Activated gamma-delta T cell treated with Interleukin-2 at 50 U/mL for 16 hours (primary cell): ENCODE data around the gene RSPH3.
"Not testable (repeated sequence)": the region's sequence is repeated elsewhere in the genome, so short reads cannot be mapped to it uniquely, and the experiment has no call there.

Experiments used
- DNase-seq: peaks from one replicate; pipeline ENCODE4 v3.0.0-alpha.2; 2020

RSPH3 gene

GRCh38 chr6:158970640-158971275, 29.2 kb downstream of the RSPH3 start:
- DNase-seq = no peak

GRCh38 chr6:158969148-158969547, 30.9 kb downstream of the RSPH3 start:
- DNase-seq = no peak

GRCh38 chr6:158963020-158963808, 36.8 kb downstream of the RSPH3 start:
- no peak for DNase-seq

- DNase-seq = no peak
Measured at GRCh38 chr6:158962371-158962770, 37.6 kb downstream of the RSPH3 start.

- no peak for DNase-seq
Measured at GRCh38 chr6:158960026-158960425, 40.0 kb downstream of the RSPH3 start.

GRCh38 chr6:158959552-158959951, 40.5 kb downstream of the RSPH3 start:
- no peak for DNase-seq

GRCh38 chr6:158958504-158959386, 41.3 kb downstream of the RSPH3 start:
- no peak for DNase-seq

GRCh38 chr6:158955255-158955654, 44.7 kb downstream of the RSPH3 start:
- no peak for DNase-seq

GRCh38 chr6:158954753-158955152, 45.2 kb downstream of the RSPH3 start:
- no peak for DNase-seq

GRCh38 chr6:158952011-158952410, 48.0 kb downstream of the RSPH3 start:
- DNase-seq = not testable (repeated sequence)

GRCh38 chr6:158951565-158951964, 48.4 kb downstream of the RSPH3 start:
- DNase-seq = not testable (repeated sequence)

- no peak for DNase-seq
Measured at GRCh38 chr6:158947284-158947683, 52.7 kb downstream of the RSPH3 start.

GRCh38 chr6:158943380-158944032, 56.5 kb downstream of the RSPH3 start:
- DNase-seq = no peak

GRCh38 chr6:158942349-158942748, 57.7 kb downstream of the RSPH3 start:
- DNase-seq = no peak

- DNase-seq = no peak
Measured at GRCh38 chr6:158941246-158941645, 58.8 kb downstream of the RSPH3 start.

GRCh38 chr6:158939255-158940159, 60.5 kb downstream of the RSPH3 start:
- DNase-seq = no peak

GRCh38 chr6:158938811-158939254, 61.2 kb downstream of the RSPH3 start:
- DNase-seq = no peak

- no peak for DNase-seq
Measured at GRCh38 chr6:158938220-158938619, 61.8 kb downstream of the RSPH3 start.

GRCh38 chr6:158934157-158934556, 65.8 kb downstream of the RSPH3 start:
- no peak for DNase-seq

GRCh38 chr6:158933079-158933595, 66.9 kb downstream of the RSPH3 start:
- no peak for DNase-seq

- no peak for DNase-seq
Measured at GRCh38 chr6:158928068-158928467, 71.9 kb downstream of the RSPH3 start.

GRCh38 chr6:158926414-158926813, 73.6 kb downstream of the RSPH3 start:
- no peak for DNase-seq
